GM12872 (cell line): ENCODE data around the gene PCSK2.

ENCODE experiments used
- CTCF ChIP-seq: IDR thresholded peaks from 3 replicates; pipeline ENCODE4 v1.5.1; 2011; ENCODE audit warnings: low read depth, mild to moderate bottlenecking, low read length, moderate library complexity; ENCODE audit not compliant: insufficient read depth

PCSK2 gene

GRCh38 chr20:17525132-17525531, 298.3 kb downstream of the PCSK2 start:
- no peak for TF ChIP-seq CTCF

- TF ChIP-seq CTCF = no peak
These were observed 298.8 kb downstream of the PCSK2 start for GRCh38 chr20:17525650-17526049.

- no peak for TF ChIP-seq CTCF
These were observed 302.7 kb downstream of the PCSK2 start for GRCh38 chr20:17529586-17529985.

GRCh38 chr20:17530153-17530552, 303.3 kb downstream of the PCSK2 start:
- TF ChIP-seq CTCF = no peak

- no peak for TF ChIP-seq CTCF
These were observed 304.1 kb downstream of the PCSK2 start, which contains the start of gene BFSP1 for GRCh38 chr20:17530716-17531664. Gene BFSP1 (minus strand): TSS chr20:17531379. CDS start chr20:17531329, 50 bp downstream.

GRCh38 chr20:17531665-17532025, 304.8 kb downstream of the PCSK2 start:
- no peak for TF ChIP-seq CTCF

- TF ChIP-seq CTCF = no peak
These were observed 306.6 kb downstream of the PCSK2 start for GRCh38 chr20:17533396-17533795.
